Stimulated activated CD4-positive, alpha-beta T cell treated with anti-CD3 and anti-CD28 coated beads, Interleukin-12 subunit alpha, Interleukin-12 subunit beta, amount 100 ng/mL, for 24 hours (primary cell): ENCODE results near the gene DTNA.
"Not testable (repeated sequence)": the region's sequence is repeated elsewhere in the genome, so short reads cannot be mapped to it uniquely, and the experiment has no call there.

ENCODE experiments used
- DNase-seq, 2 experiments: peaks; one replicate each; pipeline ENCODE4 v3.0.0-alpha.2; 2020; ENCODE audit warnings: low read depth in 2 of 2

Gene DTNA

GRCh38 chr18:34709750-34710441 is at the start of gene DTNA:
Gene DTNA, plus strand, starts transcription at chr18:34710298. Its CDS starts 45,679 bp downstream, at chr18:34755977.
- no peak for DNase-seq

GRCh38 chr18:34660572-34660971 is 49.5 kb upstream of the DTNA start:
- DNase-seq, result no peak

GRCh38 chr18:34661464-34662087 is 48.5 kb upstream of the DTNA start:
- no peak for DNase-seq

- DNase-seq, result no peak
Measured at GRCh38 chr18:34676816-34677574, 33.1 kb upstream of the DTNA start.

- not testable (repeated sequence) for DNase-seq
Measured at GRCh38 chr18:34689750-34690149, 20.3 kb upstream of the DTNA start.

- DNase-seq, result no peak
Measured at GRCh38 chr18:34691614-34692013, 18.5 kb upstream of the DTNA start.

GRCh38 chr18:34694591-34695165 is 15.4 kb upstream of the DTNA start:
- DNase-seq, result no peak

- DNase-seq, result no peak
Measured at GRCh38 chr18:34695310-34695709, 14.8 kb upstream of the DTNA start.

- DNase-seq, result no peak
Measured at GRCh38 chr18:34696671-34697070, 13.4 kb upstream of the DTNA start.

- no peak for DNase-seq
Measured at GRCh38 chr18:34697233-34697632, 12.9 kb upstream of the DTNA start.

- no peak for DNase-seq
Measured at GRCh38 chr18:34697891-34698290, 12.2 kb upstream of the DTNA start.

GRCh38 chr18:34701911-34702310 is 8.2 kb upstream of the DTNA start:
- DNase-seq, result no peak

- no peak for DNase-seq
Measured at GRCh38 chr18:34702814-34703213, 7.3 kb upstream of the DTNA start.

- DNase-seq, result no peak
Measured at GRCh38 chr18:34704074-34704473, 6.0 kb upstream of the DTNA start.

GRCh38 chr18:34704823-34705222 is 5.3 kb upstream of the DTNA start:
- no peak for DNase-seq

- no peak for DNase-seq
Measured at GRCh38 chr18:34707670-34708069, 2.4 kb upstream of the DTNA start.

- no peak for DNase-seq
Measured at GRCh38 chr18:34709104-34709503, 994 bp upstream of the DTNA start.

- DNase-seq, result no peak
Measured at GRCh38 chr18:34710458-34710914, 388 bp downstream of the DTNA start.

GRCh38 chr18:34710934-34711333 is 836 bp downstream of the DTNA start:
- no peak for DNase-seq

GRCh38 chr18:34716111-34716510 is 6.0 kb downstream of the DTNA start:
- DNase-seq, result not testable (repeated sequence)

GRCh38 chr18:34718610-34719009 is 8.5 kb downstream of the DTNA start:
- no peak for DNase-seq

GRCh38 chr18:34720220-34720619 is 10.1 kb downstream of the DTNA start:
- DNase-seq, result no peak
